HepG2 (cell line): ENCODE results near the gene TNFRSF6B. TPM values are rescaled to one million over a fixed set of nuclear protein-coding genes. Genes with fewer than 3 reads are reported as not detected.
A peak's percentile ranks its signal among the peaks of the same experiment; 100 is the strongest.

Source experiments
- ATAC-seq: fragments of 200-7000 bp; cut with Tn5 transposase; 3 replicates; pipeline ENCODE4 v1.9.1; 2020; ENCODE audit warnings: mild to moderate bottlenecking, moderate library complexity
- BruUV-seq: library from RNA; stranded (reverse); fragments of 400-500 nt; replicated peaks from 2 replicates; lab custom pipeline; 2021; lab: Mats Ljungman, UMichigan
- CTCF ChIA-PET: fragments of 300-600 bp; formaldehyde crosslinking; extraction: SDS; loops from one replicate; lab custom pipeline; 2021; ENCODE audit warnings: low total read pairs, inconsistent platforms, low intra/inter-chr PET ratio; lab: Yijun Ruan, JAX
- POLR2A ChIA-PET: fragments of 350-600 bp; sonication (Branson Sonifier 250); formaldehyde crosslinking; loops from one replicate; lab custom pipeline; 2020; ENCODE audit warnings: antibody characterized with exemption, inconsistent platforms; lab: Yijun Ruan, JAX
- DNase-seq: peaks from one replicate; pipeline ENCODE4 v3.0.0-alpha.2; 2015; ENCODE audit warnings: low spot score
- FAIRE-seq: peaks from 3 replicates; lab custom pipeline; 2011; peaks lifted over from hg19 to GRCh38; lab: Jason Lieb, UNC
- H2AFZ ChIP-seq: one replicate; pipeline ENCODE4 v1.6.1; 2011; ENCODE audit warnings: low read length, inconsistent platforms
- H3K27ac ChIP-seq: fragments of 300-600 bp; 3 replicates; pipeline ENCODE4 v1.8.0; 2011; ENCODE audit warnings: mixed run types, mild to moderate bottlenecking, mixed read lengths, low read length, inconsistent platforms; ENCODE audit not compliant: insufficient read depth; ENCODE audit errors: extremely low read length
- H3K27me3 ChIP-seq, 2 experiments: fragments of 200-600 bp in 1 of 2; 2 replicates in 1 of 2; 3 replicates in 1 of 2; pipeline versions ENCODE4 v1.6.0 to v1.8.0; 2011; ENCODE audit warnings: low read length in 2 of 2, mild to moderate bottlenecking in 2 of 2, moderate library complexity in 2 of 2, inconsistent platforms in 1 of 2; ENCODE audit not compliant: insufficient read depth in 2 of 2, control insufficient read depth in 1 of 2
- H3K36me3 ChIP-seq, 2 experiments: fragments of 200-600 bp in 1 of 2; replicated peaks in 1 of 2; 2 replicates in 1 of 2; 3 replicates in 1 of 2; pipeline versions ENCODE4 v1.5.1 to v1.8.0; 2011; ENCODE audit warnings: low read length in 2 of 2, inconsistent platforms in 1 of 2; ENCODE audit not compliant: insufficient read depth in 2 of 2, control insufficient read depth in 1 of 2
- H3K4me1 ChIP-seq: 2 replicates; pipeline ENCODE4 v1.5.1; 2012; ENCODE audit warnings: low read length, inconsistent platforms; ENCODE audit not compliant: insufficient read depth
- H3K4me2 ChIP-seq: 2 replicates; pipeline ENCODE4 v1.6.0; 2011; ENCODE audit warnings: low read depth, low read length, inconsistent platforms
- H3K4me3 ChIP-seq, 3 experiments: fragments of 200-600 bp in 1 of 3; sonication (generic), shearing (Covaris generic) in 1 of 3; replicated peaks in 1 of 3; 2 replicates each; pipeline ENCODE4 v1.5.1; 2011 to 2016; ENCODE audit warnings: low read length in 3 of 3, inconsistent platforms in 2 of 3, low read depth in 2 of 3, mild to moderate bottlenecking in 2 of 3, control low read depth in 1 of 3, mixed read lengths in 1 of 3; ENCODE audit not compliant: insufficient read depth in 1 of 3
- H3K79me2 ChIP-seq: one replicate; pipeline ENCODE4 v1.6.1; 2011; ENCODE audit warnings: low read length, inconsistent platforms; ENCODE audit not compliant: insufficient read depth
- H3K9ac ChIP-seq: 2 replicates; pipeline ENCODE4 v1.6.0; 2011; ENCODE audit warnings: mild to moderate bottlenecking, low read depth, low read length, inconsistent platforms; ENCODE audit not compliant: insufficient read depth
- H3K9me3 ChIP-seq: 2 replicates; pipeline ENCODE4 v1.5.1; 2012; ENCODE audit warnings: mild to moderate bottlenecking, low read length
- H4K20me1 ChIP-seq: 2 replicates; pipeline ENCODE4 v1.6.0; 2011; ENCODE audit warnings: inconsistent platforms, mild to moderate bottlenecking, low read length, moderate library complexity; ENCODE audit not compliant: insufficient read depth
- ATRX ChIP-seq: sonication (generic); formaldehyde crosslinking; IDR thresholded peaks from 2 replicates; pipeline ENCODE4 v1.4.0; 2020; ENCODE audit warnings: missing genetic modification reagents, borderline replicate concordance
- CERS6 ChIP-seq: sonication (generic); formaldehyde crosslinking; IDR thresholded peaks from 2 replicates; pipeline ENCODE4 v1.5.0; 2020; ENCODE audit warnings: missing genetic modification reagents
- CHD2 ChIP-seq: IDR thresholded peaks from 2 replicates; pipeline ENCODE4 v1.6.1; 2011; ENCODE audit warnings: low read depth, low read length, improper control_type of control experiment
- FLYWCH1 ChIP-seq: sonication (generic); formaldehyde crosslinking; IDR thresholded peaks from 2 replicates; pipeline ENCODE4 v1.8.1; 2023; ENCODE audit warnings: mild to moderate bottlenecking, missing genetic modification reagents
- ISX ChIP-seq: sonication (generic); formaldehyde crosslinking; conservative IDR thresholded peaks from 2 replicates; pipeline ENCODE4 v1.5.0; 2020; ENCODE audit warnings: missing genetic modification reagents
- KDM5A ChIP-seq: fragments of 200-600 bp; sonication (generic); IDR thresholded peaks from 2 replicates; pipeline ENCODE4 v1.7.0; 2018; ENCODE audit warnings: antibody characterized with exemption, mild to moderate bottlenecking, low read length, borderline replicate concordance
- KLF15 ChIP-seq: sonication (generic); formaldehyde crosslinking; IDR thresholded peaks from 2 replicates; pipeline ENCODE4 v1.8.1; 2023; ENCODE audit warnings: borderline replicate concordance, mild to moderate bottlenecking, inconsistent platforms, missing genetic modification reagents, mixed read lengths
- MAFF ChIP-seq: IDR thresholded peaks from 2 replicates; pipeline ENCODE4 v1.6.1; 2011; ENCODE audit warnings: low read depth, low read length, improper control_type of control experiment
- MLLT10 ChIP-seq: sonication (generic); formaldehyde crosslinking; IDR thresholded peaks from 2 replicates; pipeline ENCODE4 v1.4.0; 2020; ENCODE audit warnings: missing genetic modification reagents
- MXD1 ChIP-seq: sonication (generic); formaldehyde crosslinking; IDR thresholded peaks from 2 replicates; pipeline ENCODE4 v1.4.0; 2020; ENCODE audit warnings: mild to moderate bottlenecking, missing genetic modification reagents
- PRDM4 ChIP-seq: sonication (generic); formaldehyde crosslinking; IDR thresholded peaks from 2 replicates; pipeline ENCODE4 v1.9.0; 2021; ENCODE audit warnings: missing genetic modification reagents, borderline replicate concordance
- SATB2 ChIP-seq: sonication (generic); formaldehyde crosslinking; IDR thresholded peaks from 2 replicates; pipeline ENCODE4 v1.5.0; 2020; ENCODE audit warnings: missing genetic modification reagents
- SMC3 ChIP-seq: IDR thresholded peaks from 2 replicates; pipeline ENCODE4 v1.6.1; 2011; ENCODE audit warnings: low read length, improper control_type of control experiment
- TBX3 ChIP-seq: fragments of 450-650 bp; IDR thresholded peaks from 2 replicates; pipeline ENCODE4 v1.6.1; 2017; ENCODE audit warnings: antibody characterized with exemption, mild to moderate bottlenecking, inconsistent platforms, borderline replicate concordance
- TEAD3 ChIP-seq: optimal IDR thresholded peaks from 2 replicates; pipeline ENCODE3; 2016; ENCODE audit warnings: borderline replicate concordance
- ZNF143 ChIP-seq: sonication (generic); formaldehyde crosslinking; IDR thresholded peaks from 2 replicates; pipeline ENCODE4 v1.4.0; 2020; ENCODE audit warnings: missing genetic modification reagents
- ZNF251 ChIP-seq: sonication (generic); formaldehyde crosslinking; IDR thresholded peaks from 2 replicates; pipeline ENCODE4 v1.9.0; 2021; ENCODE audit warnings: mild to moderate bottlenecking, missing genetic modification reagents
- ZNF468 ChIP-seq: sonication (generic); formaldehyde crosslinking; IDR thresholded peaks from 2 replicates; pipeline ENCODE4 v1.8.0; 2022; ENCODE audit warnings: mild to moderate bottlenecking, moderate library complexity, missing genetic modification reagents
- ZNF556 ChIP-seq: sonication (generic); formaldehyde crosslinking; IDR thresholded peaks from 2 replicates; pipeline ENCODE4 v1.4.0; 2020; ENCODE audit warnings: mild to moderate bottlenecking, missing genetic modification reagents, borderline replicate concordance
- ZNF691 ChIP-seq: sonication (generic); formaldehyde crosslinking; IDR thresholded peaks from 2 replicates; pipeline ENCODE4 v1.4.0; 2020; ENCODE audit warnings: missing genetic modification reagents, low read depth, mild to moderate bottlenecking, borderline replicate concordance
- ZSCAN12 ChIP-seq: sonication (generic); formaldehyde crosslinking; IDR thresholded peaks from 2 replicates; pipeline ENCODE4 v1.9.0; 2021; ENCODE audit warnings: mild to moderate bottlenecking, missing genetic modification reagents
- ZSCAN29 ChIP-seq: sonication (generic); formaldehyde crosslinking; conservative IDR thresholded peaks from 2 replicates; pipeline ENCODE4 v1.4.0; 2020; ENCODE audit warnings: mild to moderate bottlenecking, missing genetic modification reagents
- ZSCAN30 ChIP-seq: sonication (generic); formaldehyde crosslinking; IDR thresholded peaks from 2 replicates; pipeline ENCODE4 v1.5.0; 2020; ENCODE audit warnings: mild to moderate bottlenecking, missing genetic modification reagents
- WGBS: methylation state at CpG from one replicate; pipeline ENCODE4 v1.1.6; 2017; ENCODE audit warnings: low lambda C conversion rate; 5-methylcytosine and 5-hydroxymethylcytosine counted together
- in situ Hi-C: cut with HindIII; loops from 2 replicates; pipeline ENCODE4 v1.10.0; 2017; ENCODE audit warnings: low pct_unique_long_range_greater_than_20kb; ENCODE audit not compliant: extremely low pct_ligation_motif_present
- intact Hi-C: fragments of 100-400 bp; cut with micrococcal nuclease; formaldehyde crosslinking; loops from one replicate; pipeline ENCODE4 v1.10.0; 2022; ENCODE audit not compliant: unreplicated experiment
- polyA plus RNA-seq, 8 experiments: library from polyadenylated mRNA; depleted of rRNA in 3 of 8; stranded (reverse) in 7 of 8; unstranded in 1 of 8; fragments of >200 nt; fragmentation: Illumina TruSeq in 4 of 8; extraction: Trizol in 4 of 8; gene quantifications; 2 replicates each; pipeline versions ENCODE4 v1.2.1 to v1.2.3, GENCODE V29; 2011 to 2016; ENCODE audit warnings: low read depth in 4 of 8, missing spikeins in 1 of 8, mixed read lengths in 1 of 8; ENCODE audit not compliant: insufficient read depth in 1 of 8
- total RNA-seq, 5 experiments: library from RNA; depleted of rRNA; stranded (reverse); fragments of >200 nt; fragmentation: Illumina TruSeq; extraction: Trizol; gene quantifications; 2 replicates each; pipeline ENCODE4 v1.2.3, GENCODE V29; 2016; ENCODE audit warnings: low read depth in 1 of 5

TNFRSF6B gene
- total and polyA plus RNA-seq, 2 of the 13 experiments (the other 11 are each of a cell fraction or from before 2014, with no cell fraction given), result 0.24 TPM; not detected in 1

GRCh38 chr20:63696306-63696627 is 185 bp upstream of the TNFRSF6B start:
- Histone ChIP-seq H3K4me2 (peak overlapping the region; percentile 63), H3K4me3 (peak overlapping the region in 1 of 3 experiments; percentile 43; a peak in 1 of 6 replicates), H3K27me3 (no peaks in the 10 kb centered on the region), H3K79me2 (no peaks in the 10 kb centered on the region), H3K36me3 (peaks cover 4% of the 10 kb centered on the region in 2 experiments; a peak in 4 of 5 replicates), H2AFZ (no peak overlapping the region), H3K4me1 (peaks cover 21% of the 10 kb centered on the region), H4K20me1 (peaks cover 4% of the 10 kb centered on the region; the same call in 1 of the 2 replicates), H3K9ac (no peak overlapping the region; the same call in 1 of the 2 replicates), H3K27ac (no peak overlapping the region), H3K9me3 (no peaks in the 10 kb centered on the region)
- DNase-seq (no peak), FAIRE-seq (no peak), ATAC-seq (peak; percentile 36)
- intact Hi-C loops, result no loop called here
- ChIA-PET POLR2A (interaction anchor here (0.7 to 1.7 kb wide), 3 partner anchors 12 to 42 kb away, joined by 3 to 9 read pairs (median 3); partner anchors contain the start of genes ARFRP1 and ZGPAT), CTCF (no interaction called here)
- no TSS peak for BruUV-seq
- in situ Hi-C loops, result no loop called here
- 79% methylated on average over 5 of the region's 6 CpGs for WGBS
- TF ChIP-seq ZNF251 (CRISPR knock-in tag) (0 out of 2 replicates have a peak, but pooled peaks have one; percentile 40), FLYWCH1 (no peak), ATRX (no peak), ZNF691 (CRISPR knock-in tag) (peak; percentile 38; the same call in 1 of the 2 replicates), CHD2 (0 out of 2 replicates have a peak, but pooled peaks have one; percentile 35), ISX (CRISPR knock-in tag) (no peak), ZSCAN30 (CRISPR knock-in tag) (no peak), MLLT10 (CRISPR knock-in tag) (no peak), MAFF (no peak), ZNF143 (CRISPR knock-in tag) (no peak), TEAD3 (CRISPR knock-in tag) (no peak), KLF15 (CRISPR knock-in tag) (no peak), SMC3 (no peak), ZNF556 (0 out of 2 replicates have a peak, but pooled peaks have one; percentile 38), CERS6 (CRISPR knock-in tag) (no peak), ZNF468 (CRISPR knock-in tag) (no peak), KDM5A (no peak), ZSCAN29 (no peak), SATB2 (no peak), ZSCAN12 (CRISPR knock-in tag) (no peak), MXD1 (CRISPR knock-in tag) (no peak), PRDM4 (CRISPR knock-in tag) (no peak), TBX3 (no peak)
